ENCODE results near the gene L1CAM.

Gene L1CAM

DNA sequence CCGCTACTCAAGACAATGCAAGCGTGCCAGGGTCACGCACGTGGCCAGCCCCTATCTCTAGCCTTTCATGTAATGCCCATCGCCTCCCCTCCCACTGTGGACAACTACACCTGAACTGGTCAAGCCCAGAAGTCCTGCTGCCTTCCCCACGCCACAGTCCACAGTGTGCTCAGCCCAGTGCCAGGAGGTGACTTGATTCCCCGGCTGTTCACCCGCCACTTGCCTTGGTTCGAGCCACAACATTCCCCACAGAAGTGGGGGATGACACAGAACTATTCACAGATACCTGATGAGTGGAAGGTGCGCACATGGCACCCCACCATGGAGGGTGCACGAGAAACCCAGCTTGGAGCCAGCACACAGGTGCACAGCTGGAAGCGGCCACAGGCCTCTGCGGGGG is 33.3 kb upstream of the L1CAM start:
- TF ChIP-seq TAF1 (IDR thresholded peaks at IDR 0.05; ENCODE audit: borderline replicate concordance, insufficient read depth, low read length) (no peak), SIN3A (IDR thresholded peaks at IDR 0.05; ENCODE audit: borderline replicate concordance, insufficient read depth, low read length) (no peak), FOXP2 (optimal IDR thresholded peaks at IDR 0.05; ENCODE audit: borderline replicate concordance, extremely low read depth, extremely low read length, insufficient read depth) (no peak), POLR2AphosphoS5 (IDR thresholded peaks at IDR 0.05; ENCODE audit: low read depth, low read length) (no peak)
- TF ChIP-seq, protein P1, sequence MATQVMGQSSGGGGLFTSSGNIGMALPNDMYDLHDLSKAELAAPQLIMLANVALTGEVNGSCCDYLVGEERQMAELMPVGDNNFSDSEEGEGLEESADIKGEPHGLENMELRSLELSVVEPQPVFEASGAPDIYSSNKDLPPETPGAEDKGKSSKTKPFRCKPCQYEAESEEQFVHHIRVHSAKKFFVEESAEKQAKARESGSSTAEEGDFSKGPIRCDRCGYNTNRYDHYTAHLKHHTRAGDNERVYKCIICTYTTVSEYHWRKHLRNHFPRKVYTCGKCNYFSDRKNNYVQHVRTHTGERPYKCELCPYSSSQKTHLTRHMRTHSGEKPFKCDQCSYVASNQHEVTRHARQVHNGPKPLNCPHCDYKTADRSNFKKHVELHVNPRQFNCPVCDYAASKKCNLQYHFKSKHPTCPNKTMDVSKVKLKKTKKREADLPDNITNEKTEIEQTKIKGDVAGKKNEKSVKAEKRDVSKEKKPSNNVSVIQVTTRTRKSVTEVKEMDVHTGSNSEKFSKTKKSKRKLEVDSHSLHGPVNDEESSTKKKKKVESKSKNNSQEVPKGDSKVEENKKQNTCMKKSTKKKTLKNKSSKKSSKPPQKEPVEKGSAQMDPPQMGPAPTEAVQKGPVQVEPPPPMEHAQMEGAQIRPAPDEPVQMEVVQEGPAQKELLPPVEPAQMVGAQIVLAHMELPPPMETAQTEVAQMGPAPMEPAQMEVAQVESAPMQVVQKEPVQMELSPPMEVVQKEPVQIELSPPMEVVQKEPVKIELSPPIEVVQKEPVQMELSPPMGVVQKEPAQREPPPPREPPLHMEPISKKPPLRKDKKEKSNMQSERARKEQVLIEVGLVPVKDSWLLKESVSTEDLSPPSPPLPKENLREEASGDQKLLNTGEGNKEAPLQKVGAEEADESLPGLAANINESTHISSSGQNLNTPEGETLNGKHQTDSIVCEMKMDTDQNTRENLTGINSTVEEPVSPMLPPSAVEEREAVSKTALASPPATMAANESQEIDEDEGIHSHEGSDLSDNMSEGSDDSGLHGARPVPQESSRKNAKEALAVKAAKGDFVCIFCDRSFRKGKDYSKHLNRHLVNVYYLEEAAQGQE (IDR thresholded peaks at IDR 0.05; ENCODE audit: insufficient read depth in 1 of 2, low read depth in 2 of 2, low read length in 2 of 2): no peak

DNA sequence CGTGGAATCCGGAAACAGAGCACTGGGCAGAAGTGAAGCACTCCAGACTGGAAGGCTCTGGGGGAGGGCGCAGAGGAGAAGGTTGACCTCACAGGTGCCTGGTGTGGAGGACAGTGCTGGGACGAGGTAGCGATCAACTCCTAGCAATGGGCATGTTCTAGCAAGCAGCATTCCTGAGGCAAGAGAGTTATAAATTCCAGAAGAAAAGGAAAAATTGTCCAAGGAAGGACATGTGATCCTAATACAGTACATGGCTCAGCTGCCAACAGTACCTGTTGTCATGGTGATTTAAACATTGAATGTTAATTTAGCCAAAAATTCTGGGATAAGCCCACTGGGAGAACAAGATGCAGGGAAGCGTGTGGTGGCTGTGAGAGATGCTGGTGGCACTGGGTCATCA is 31.9 kb upstream of the L1CAM start:
- no peak for TF ChIP-seq TAF1 (IDR thresholded peaks at IDR 0.05; ENCODE audit: borderline replicate concordance, insufficient read depth, low read length)
- no peak for TF ChIP-seq POLR2AphosphoS5 (IDR thresholded peaks at IDR 0.05; ENCODE audit: low read depth, low read length)
- TF ChIP-seq, protein P1 (IDR thresholded peaks at IDR 0.05; ENCODE audit: insufficient read depth in 1 of 2, low read depth in 2 of 2, low read length in 2 of 2): no peak
- no peak for TF ChIP-seq SIN3A (IDR thresholded peaks at IDR 0.05; ENCODE audit: borderline replicate concordance, insufficient read depth, low read length)
- TF ChIP-seq FOXP2 (optimal IDR thresholded peaks at IDR 0.05; ENCODE audit: borderline replicate concordance, extremely low read depth, extremely low read length, insufficient read depth): no peak

DNA sequence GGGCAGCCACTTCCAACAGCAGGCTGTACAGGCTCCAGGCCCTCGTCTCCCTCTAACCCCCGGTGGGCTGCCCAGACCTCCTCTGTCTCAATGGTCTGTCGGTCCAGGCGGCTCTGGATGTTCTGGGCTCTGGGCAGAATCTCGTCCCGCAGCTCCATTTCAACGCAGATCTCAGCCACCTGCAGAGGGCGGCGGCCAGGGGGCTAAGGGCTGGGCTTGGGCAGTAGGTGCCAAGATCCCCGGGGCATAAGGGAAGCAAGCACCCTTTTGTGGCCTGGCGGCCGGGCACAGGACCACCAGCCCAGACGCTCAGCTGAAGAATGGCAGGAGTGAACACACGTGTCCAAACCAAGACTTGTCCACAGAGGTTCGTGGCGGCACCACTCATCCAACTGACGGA is 27.7 kb upstream of the L1CAM start:
- TF ChIP-seq FOXP2 (optimal IDR thresholded peaks at IDR 0.05; ENCODE audit: borderline replicate concordance, extremely low read depth, extremely low read length, insufficient read depth): no peak
- TF ChIP-seq, protein P1 (IDR thresholded peaks at IDR 0.05; ENCODE audit: insufficient read depth in 1 of 2, low read depth in 2 of 2, low read length in 2 of 2): no peak
- no peak for TF ChIP-seq SIN3A (IDR thresholded peaks at IDR 0.05; ENCODE audit: borderline replicate concordance, insufficient read depth, low read length)
- no peak for TF ChIP-seq TAF1 (IDR thresholded peaks at IDR 0.05; ENCODE audit: borderline replicate concordance, insufficient read depth, low read length)
- no peak for TF ChIP-seq POLR2AphosphoS5 (IDR thresholded peaks at IDR 0.05; ENCODE audit: low read depth, low read length)

DNA sequence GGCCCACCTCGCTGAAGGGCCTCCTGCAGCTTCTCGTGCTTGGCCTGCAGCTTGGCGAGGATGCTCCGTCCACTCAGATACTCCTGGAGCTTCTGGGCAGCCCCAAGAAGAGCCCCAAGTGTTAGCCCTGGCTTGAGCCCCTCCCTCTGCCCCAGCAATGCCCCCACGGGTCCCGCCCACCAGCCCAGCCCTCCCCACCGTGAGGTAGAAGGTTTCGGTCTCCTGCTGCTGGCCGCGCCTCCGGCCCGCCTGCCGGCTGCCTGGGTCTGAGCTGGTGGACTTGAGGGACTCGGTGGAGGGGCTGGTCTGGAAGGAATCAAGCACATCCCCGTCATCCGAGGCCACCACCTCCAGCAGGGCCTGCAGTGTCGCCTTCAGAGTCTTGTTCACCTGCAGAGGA is 27.2 kb upstream of the L1CAM start:
- TF ChIP-seq, protein P1 (IDR thresholded peaks at IDR 0.05; ENCODE audit: insufficient read depth in 1 of 2, low read depth in 2 of 2, low read length in 2 of 2): no peak
- TF ChIP-seq TAF1 (IDR thresholded peaks at IDR 0.05; ENCODE audit: borderline replicate concordance, insufficient read depth, low read length) (no peak), POLR2AphosphoS5 (IDR thresholded peaks at IDR 0.05; ENCODE audit: low read depth, low read length) (no peak)

DNA sequence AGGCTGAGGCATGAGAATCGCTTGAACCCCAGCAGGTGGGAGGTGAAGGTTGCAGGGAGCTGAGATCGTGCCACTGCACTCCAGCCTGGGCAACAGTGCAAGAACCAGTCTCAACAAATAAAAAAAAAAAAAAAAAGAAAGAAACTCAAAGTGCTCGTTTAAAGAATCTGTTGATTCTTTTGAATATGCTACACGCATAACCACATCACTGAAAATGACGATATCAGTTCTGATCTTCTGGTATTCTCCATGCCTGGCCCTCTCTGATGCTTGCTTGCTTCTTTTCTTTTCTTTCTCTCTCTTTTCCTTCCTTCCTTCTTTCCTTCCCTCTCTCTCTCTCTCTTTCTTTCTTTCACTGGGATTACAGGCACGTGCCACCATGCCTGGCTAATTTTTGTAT is 25.8 kb upstream of the L1CAM start:
- TF ChIP-seq TAF1 (IDR thresholded peaks at IDR 0.05; ENCODE audit: borderline replicate concordance, insufficient read depth, low read length) (no peak), SIN3A (IDR thresholded peaks at IDR 0.05; ENCODE audit: borderline replicate concordance, insufficient read depth, low read length) (no peak), FOXP2 (optimal IDR thresholded peaks at IDR 0.05; ENCODE audit: borderline replicate concordance, extremely low read depth, extremely low read length, insufficient read depth) (no peak), POLR2AphosphoS5 (IDR thresholded peaks at IDR 0.05; ENCODE audit: low read depth, low read length) (no peak)
- TF ChIP-seq, protein P1 (IDR thresholded peaks at IDR 0.05; ENCODE audit: insufficient read depth in 1 of 2, low read depth in 2 of 2, low read length in 2 of 2): no peak
